Endometrial microvascular endothelial cells (primary cell): ENCODE measurements around the gene HIGD2B. TPM values are rescaled to one million over a fixed set of nuclear protein-coding genes. Genes with fewer than 3 reads are reported as not detected.
"Not testable (repeated sequence)": the region's sequence is repeated elsewhere in the genome, so short reads cannot be mapped to it uniquely, and the experiment has no call there.

Experiments
- in situ Hi-C: cut with HindIII; loops from 2 replicates; pipeline ENCODE4 v1.10.0; 2017; ENCODE audit warnings: low sequenced_read_pairs, low pct_unique_long_range_greater_than_20kb; ENCODE audit errors: inconsistent ontology term
- total RNA-seq: library from RNA; depleted of rRNA; stranded (reverse); fragments of >200 nt; gene quantifications from one replicate; pipeline ENCODE4 v1.2.3, GENCODE V29; 2015; ENCODE audit errors: inconsistent ontology term

Gene HIGD2B
- total RNA-seq, 1 donor from 2014 or later: not detected

DNA sequence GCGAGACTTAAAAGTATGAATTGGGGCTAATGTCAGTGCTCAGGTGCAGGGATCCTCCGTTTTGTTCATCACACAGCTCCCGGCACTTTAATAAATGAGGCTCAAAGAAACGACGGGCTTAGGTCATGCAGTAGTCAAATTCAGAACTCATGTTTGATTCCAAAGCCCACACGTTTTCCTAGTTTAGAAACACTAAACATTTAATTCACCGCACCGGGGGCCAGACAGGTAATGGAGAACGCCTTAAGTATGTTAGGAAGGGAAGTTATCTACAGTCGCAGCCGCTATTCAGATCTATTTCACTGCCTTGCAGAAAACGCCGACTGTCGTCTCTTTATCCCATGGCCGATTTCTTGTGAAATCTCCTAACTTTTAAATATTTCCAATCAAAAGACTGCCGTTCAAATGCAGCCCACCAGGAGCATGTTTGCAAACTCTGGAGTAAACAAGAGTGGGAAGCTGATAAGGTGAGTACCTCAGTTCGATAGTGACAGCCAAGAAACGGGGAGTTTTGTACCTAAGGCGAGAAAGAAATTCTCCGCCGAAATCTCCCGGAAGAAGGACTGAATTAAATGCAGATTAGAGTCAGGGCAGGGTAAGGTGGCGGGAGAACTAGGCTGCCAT lies 569 bp downstream of the HIGD2B start:
- in situ Hi-C loops: no loop called here

DNA sequence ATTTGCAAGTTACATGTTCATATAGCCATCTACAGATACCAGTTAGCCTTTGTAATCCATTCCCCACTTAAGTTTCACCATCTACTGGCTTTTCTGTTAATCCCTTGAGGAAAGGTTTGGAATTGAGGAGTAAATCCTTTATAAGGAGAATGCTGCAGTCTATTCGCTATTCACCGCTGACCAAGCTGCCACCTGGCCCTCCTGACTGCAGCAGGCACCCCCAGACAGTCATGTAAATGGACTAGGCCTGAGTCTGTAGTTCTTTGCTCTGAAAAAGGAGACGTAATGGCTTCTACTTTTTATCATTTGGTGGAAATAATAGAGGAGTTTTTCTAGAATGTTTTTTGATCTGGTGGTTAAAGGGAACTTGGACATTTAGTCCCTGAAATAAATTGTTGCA lies 3.2 kb downstream of the HIGD2B start:
- in situ Hi-C loops: no loop called here

DNA sequence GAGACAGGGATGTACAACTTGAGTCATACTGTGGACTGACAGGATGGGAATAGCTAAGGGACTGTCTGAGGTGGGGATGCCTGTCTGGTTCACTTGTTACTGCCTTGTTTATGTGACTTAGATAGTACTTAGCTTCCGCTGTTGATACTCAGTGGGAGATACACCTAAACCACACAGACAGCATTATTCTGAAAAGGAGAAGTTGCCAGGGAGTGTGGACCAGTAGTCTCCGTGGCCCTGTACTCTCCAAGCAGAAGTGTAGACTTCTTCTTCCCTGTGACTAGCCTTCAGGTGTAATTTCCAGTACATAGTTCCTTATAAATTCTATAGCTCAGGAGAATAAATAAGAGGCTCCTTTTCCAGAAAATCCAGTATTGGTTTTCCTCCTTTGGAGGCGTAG lies 5.1 kb downstream of the HIGD2B start:
- in situ Hi-C loops: no loop called here

DNA sequence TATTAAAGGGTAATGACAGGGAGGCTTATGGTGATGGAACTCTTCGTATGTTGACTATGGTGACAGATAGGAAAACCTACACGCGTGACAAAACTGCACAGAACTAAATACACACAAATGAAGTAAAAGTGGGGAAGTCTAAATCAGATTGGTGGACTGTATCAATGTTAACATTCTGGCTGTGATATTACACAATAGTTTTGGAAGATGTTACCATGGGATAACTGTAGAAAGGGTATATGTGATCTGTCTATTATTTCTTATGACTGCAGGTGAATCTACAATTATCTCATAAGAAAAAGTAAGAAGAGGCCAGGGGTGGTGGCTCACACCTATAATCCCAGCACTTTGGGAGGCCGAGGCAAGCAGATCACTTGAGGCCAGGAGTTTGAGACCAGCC lies 9.1 kb downstream of the HIGD2B start:
- in situ Hi-C loops: no loop called here

DNA sequence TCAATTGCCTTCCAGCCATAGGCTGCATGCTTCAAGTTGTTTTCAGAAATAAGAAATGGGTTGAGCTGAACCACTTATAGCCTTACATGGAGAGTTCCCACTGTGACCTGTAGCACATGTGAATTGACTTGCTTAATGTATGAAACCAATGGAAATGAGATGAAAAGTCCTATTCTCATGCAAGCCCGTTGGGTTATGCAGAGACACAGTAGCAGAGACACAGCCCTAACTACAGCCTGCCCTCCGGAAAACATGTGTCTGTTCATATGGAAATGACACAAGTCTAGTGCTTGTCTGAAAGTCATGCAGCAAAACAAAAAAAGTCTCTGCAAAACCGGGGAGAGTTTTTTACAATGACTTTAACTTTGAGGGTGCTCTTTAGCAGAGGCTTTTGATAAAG lies 14.5 kb downstream of the HIGD2B start:
- in situ Hi-C loops: no loop called here

DNA sequence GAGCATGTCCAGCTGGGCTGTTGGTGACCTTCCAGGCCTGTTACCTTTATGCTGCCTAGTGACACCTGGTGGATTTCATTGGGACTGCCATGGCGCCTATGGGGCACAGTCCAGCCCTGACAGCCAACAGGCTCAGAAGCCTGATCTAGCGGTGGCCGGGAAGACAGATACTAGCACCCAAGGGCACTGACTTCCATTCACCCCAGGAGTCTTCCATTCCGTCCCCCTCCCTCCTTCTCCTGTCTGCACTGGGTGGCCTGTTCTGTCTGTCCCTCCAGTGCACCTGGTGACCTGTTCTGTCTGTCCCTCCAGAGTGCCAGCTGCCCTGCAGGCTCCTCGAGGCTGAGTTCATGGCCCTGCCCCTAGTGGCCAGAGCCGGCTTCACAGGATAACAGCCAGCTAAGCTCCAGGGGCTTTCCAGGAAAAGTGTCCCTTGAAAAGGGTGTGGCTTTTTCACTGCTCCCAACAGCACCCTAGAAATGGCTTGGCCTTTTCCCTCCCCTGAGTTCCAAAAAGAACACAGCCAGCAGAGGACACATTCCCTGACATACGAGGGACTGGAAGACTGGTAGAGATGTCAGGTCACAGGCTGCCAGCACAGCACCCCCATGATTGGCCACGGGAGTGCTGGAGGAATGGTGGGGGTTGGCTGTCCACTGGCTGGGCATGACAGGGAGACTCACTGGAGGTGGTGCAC lies 15.2 kb downstream of the HIGD2B start:
- in situ Hi-C loops: not testable (repeated sequence)

DNA sequence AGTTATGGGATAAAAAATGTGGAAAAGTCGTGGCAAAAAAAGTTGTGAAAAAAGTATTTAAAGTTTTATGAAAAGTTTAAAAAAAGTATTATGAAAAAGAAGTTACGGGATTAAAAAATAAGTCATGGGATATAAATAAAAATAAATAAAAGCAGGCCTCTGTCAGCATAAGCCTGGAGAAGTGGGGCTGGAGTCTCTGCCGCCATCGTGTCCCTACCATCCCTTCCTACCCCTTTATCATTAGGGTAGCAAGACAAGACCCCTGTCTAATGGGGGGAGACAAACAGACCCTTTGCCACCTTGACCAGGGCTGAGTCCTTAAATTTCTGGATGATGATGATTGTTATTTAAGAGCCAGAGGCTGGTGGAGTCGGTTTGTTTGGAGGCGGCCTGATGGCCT lies 16.2 kb downstream of the HIGD2B start:
- in situ Hi-C loops: not testable (repeated sequence)

DNA sequence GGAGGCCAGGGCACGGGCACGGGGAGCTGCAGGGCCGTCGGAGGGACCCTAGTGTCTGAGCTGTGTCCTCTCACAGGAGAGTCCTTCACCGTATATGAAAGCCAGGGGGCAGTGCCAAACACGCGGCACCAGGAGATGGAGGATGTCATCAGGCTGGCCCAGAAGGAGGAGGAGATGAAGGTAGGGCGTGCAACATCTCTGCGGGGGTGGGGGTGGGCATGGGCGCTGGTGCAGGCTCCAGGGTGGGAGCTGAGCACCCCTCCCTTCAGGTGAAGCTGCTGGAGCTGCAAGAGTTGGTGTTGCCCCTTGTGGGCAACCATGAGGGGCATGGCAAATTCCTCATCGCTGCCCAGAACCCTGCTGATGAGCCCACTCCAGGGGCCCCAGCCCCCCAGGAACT lies 20.3 kb downstream of the HIGD2B start:
- in situ Hi-C loops: not testable (repeated sequence)

DNA sequence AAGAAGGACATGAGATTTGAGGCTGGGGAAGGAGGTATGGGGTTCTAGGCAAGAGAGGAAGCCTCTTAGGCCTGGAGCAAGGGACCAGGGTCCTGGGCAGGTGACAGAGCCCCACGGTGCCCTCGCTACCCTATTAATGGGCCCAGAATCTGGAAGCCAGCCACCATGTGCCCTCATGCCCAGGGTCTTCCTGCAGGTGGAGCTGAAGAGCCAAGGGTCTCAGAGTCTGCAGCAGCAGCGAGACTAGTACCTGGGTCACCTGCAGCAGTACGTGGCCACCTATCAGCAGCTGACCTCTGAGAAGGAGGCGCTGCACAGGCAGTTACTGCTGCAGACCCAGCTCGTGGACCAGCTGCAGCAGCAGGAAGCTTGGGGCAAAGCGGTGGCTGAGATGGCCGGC lies 22.1 kb downstream of the HIGD2B start:
- in situ Hi-C loops: not testable (repeated sequence)

DNA sequence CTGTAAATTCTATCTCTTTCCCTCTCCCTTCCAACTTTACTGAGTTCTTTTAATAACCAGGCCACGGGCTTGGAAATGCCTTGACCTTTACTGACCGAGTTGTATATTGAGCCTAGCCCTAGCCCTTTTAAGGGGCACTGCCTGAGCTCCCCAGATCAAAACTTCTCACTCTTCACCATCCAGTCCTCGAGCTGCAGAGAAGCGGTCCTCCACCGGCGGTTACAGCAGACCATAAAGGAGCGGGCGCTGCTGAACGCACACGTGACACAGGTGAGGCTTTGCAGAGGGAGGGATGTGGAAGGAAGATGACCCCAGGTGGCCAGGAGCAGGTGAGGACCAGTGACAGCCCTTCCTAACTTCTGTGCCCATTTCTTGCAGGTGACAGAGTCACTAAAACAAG lies 24.9 kb downstream of the HIGD2B start:
- in situ Hi-C loops: not testable (repeated sequence)

DNA sequence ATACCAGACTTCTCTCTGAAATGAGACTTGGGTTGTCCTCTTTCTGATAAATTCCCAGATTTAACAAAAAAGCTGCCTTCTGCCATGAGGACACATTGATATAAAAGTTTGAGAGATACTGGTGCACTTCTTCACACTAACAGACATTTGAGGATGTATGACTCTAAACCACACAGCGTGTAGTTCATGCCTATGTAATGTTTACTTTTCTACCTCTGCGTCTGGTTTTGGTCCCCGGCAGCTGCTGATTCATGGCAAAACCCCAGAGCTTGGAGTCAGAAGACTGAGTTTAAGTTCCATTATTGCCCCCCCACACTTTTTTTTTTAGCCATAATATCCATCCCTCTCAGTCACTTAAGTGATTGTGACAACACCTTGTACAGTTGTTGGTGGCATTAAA lies 30.0 kb downstream of the HIGD2B start:
- in situ Hi-C loops: not testable (repeated sequence)

DNA sequence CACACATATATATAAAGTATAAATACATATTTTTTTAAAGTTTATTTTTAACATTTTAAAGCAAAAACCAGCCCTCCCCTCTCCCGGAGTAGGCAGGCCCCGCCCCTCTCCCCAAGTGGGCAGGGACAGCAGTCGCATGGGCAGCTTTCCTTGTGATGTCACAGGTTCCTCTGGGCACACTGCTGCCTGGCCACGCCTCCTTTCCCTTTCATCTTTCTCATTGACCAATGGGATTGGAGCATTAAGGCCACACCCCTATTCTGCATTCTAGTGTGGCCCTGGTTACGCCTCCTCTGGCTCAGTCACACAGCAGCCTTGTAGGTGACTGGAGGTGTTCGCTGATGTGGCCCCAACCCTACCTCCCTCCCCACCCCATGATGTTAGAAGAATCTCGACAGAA lies 31.6 kb downstream of the HIGD2B start, which contains the start of gene GOLGA6B:
Gene GOLGA6B, plus strand, starts transcription at position 301 of the 400 bp plus-strand sequence. Its CDS starts 41 bp downstream, at position 342.
- in situ Hi-C loops: not testable (repeated sequence)

DNA sequence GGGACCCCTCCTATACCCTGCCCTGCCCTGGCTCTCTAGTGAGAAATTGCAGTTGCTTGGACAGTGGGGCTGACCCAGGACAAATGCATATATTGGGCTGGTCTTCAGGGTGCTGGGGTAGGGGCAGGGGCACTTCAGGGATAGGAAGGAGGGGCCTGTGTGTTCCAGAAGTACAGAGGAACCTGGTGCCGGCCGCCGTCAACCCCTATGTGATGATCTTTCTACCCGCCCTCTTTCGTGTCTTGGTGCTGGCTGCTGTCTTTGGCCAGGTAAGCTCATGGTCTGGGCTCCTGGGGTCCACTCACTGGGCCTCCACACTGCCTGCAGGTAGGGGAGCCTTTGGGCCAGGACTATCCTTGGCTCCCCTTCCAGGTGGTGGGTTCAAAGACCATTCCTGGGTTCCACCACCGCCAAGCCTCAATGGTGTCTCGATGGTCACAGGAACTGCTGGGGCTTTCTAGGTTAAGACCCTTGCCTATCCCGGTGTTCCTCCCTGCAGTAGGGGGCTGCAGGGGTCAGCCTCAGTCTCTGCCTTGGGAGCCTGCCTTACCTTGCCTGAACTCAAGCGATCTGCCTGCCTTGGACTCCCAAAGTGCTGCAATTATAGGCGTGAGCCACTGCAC lies 37.2 kb downstream of the HIGD2B start:
- in situ Hi-C loops: not testable (repeated sequence)

DNA sequence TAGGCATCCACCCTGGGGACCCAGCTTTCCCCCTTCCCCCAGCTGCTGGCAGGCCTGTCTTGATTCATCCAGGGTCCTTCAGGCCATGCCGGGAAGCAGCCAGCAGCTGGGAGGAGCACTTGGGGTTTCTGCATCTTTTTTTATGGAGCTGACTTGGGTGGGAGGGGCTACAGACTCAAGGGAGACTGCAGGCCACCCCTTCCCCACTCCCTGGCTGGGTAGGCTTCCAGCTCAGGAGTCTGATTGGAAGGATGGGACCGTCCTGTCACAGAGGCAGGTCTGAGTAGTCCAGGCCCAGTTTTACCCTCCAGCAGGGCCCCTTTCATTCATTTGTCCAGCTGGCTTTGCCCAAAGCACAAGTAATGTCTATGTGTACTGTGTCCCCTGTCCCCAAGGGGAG lies 43.7 kb downstream of the HIGD2B start:
- in situ Hi-C loops: not testable (repeated sequence)

DNA sequence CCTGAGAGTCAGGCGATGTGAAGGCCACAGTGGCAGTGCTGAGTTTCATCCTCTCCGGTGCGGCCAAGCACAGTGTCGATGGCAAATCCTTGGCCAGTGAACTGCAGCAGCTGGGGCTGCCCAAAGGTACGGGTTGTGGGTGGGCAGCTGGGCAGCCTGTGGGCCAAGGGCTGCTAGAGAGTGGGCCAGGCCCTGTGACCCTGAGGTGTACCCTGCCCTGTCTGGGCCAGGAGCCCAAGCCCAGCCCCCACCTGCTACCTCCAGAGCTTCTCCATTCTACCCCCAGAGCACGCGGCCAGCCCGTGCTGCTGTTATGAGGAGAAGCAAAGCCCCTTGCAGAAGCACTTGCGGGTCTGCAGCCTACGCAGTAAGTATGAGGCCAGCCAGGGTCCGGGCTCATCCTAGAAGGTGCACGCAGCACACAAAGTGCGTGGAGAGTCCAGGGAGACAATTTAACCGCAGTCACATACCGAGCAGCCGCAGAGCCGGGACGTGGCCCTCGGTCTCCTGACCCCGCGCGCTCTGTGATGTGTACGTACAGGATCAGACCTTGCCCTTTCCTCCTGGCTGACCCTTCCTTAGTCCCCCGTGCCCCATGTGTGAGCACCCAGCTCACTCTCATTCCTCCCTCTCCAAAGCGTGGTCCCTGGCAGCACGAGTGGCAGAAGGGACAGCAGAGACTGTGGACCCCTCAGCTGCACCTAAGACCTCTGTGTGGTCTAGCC lies 46.1 kb downstream of the HIGD2B start:
- in situ Hi-C loops: not testable (repeated sequence)

DNA sequence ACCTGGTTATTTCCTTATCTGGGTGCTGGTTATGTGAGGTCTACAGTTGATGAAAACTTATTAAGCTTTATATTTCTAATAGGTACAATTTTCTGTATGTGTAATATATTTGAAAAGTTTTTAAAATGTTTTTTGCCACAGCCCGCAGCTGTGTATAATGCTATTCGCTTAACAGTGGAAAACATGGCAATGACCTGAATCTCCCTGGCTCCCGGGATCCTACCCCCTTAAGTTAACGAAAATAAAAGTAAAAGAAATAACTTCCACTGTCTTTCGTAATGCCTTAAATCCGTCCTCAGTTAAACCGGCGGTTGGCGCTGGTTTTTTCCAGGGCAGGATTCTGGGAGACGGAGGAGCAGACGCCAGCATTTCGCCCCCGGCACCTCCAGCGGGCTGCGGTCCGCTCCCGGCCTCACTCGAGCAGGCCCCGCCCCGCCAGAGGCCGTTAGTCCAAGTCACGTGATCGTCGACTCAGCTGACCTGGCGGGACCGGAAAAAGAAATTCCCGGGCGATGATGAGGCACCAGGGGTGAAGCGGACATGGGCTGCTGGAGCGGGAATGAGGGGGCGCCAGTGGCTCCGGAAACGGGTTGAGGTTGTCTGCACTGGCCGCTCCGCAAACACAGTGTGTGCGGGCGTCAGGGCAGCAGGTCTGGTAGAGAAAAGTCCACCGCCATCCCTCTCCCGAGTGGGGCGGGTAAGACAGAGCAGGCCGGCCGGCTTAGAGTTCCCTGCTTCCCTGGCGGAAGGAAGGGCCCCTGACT lies 49.3 kb downstream of the HIGD2B start:
- in situ Hi-C loops: not testable (repeated sequence)

DNA sequence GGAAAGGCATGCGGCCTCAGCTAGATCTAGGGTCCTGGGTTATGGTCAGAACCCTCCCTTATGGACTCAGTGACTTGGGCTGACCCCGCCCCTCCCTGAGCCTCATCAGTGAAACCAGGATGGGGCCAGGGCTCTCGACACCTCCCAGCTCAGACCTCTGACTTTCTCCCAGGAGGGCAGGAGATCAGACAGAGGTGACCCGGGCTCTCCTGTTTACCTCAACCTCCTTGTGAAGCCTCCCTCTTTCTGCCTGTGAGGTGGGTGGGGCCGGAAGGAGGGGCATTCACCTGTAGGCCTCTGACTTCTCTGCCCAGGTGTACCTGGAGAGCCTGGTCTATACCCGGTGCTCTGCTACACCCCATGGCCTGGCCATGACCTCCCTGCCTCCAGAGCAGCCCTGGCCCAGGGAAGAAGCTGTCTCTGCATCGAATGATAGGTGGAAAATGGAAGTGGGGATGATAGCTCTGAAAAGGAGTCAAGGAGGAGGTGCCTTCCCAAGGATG lies 56.9 kb downstream of the HIGD2B start:
- in situ Hi-C loops: not testable (repeated sequence)

DNA sequence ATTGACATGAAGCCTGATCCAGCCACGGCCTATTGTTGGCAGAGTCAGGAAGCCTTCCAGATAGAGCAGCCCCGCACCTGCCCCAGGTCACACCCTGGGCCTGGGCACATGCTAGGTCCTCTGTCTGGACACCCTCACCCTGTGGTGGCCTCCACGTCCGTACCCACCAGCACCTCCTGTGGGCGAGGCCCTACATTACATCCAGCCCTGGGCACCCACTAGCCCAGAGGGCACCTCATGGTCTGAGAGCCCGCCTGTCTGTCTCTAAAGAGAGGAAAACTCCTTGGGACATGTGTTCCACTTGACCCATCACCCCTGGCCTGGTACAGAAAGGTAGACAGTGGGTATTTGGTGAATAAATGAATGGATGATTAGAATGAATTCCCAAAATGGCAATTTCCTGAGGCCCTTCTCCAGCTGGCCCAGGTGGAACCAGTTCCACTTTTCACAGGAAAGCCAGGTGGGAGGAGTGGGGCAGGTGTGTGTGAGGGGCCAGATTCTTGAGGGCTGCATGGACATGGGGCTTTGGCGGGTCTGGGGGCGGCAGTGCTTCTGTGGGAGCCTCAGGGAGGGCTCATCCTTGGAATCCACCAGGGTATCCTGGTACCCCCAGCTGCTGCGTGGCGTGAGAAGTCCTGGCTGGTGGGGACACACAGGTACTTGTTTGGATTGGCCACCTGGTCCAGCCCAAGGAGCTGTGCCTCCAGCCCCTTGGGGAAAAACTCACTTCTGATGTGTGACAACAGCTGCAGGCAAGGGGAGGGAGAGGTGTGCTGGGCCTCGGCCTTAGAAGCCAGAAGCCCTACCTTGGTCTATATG lies 57.5 kb downstream of the HIGD2B start:
- in situ Hi-C loops: not testable (repeated sequence)
